ENCODE results near the gene DIS3L2.

Gene DIS3L2

GRCh38 chr2:232263295-232263694, 301.8 kb downstream of the DIS3L2 start:
- no peak for DNase-seq (ENCODE audit: low read depth, low spot score)

GRCh38 chr2:232264081-232264480, 302.6 kb downstream of the DIS3L2 start:
- DNase-seq (ENCODE audit: low read depth, low spot score): no peak

DNA sequence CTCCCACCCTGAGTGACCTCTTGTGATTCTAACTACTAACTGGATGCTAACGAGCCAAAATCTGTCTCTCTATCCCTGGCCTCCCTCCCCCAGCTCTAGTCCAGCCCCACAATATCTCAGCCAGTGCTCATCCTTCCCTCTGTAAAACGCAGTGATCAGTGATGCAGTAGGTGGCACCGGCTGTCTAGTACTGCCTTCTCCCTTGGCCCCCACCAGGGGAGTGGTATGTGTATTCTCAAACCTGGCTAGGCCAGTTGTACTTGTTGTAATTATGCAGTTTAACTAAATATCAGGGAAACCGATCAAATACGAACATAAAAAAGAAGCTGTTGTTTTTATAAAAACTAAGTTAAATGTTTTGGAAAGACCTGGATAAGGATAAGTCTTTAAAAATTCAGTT, 303.8 kb downstream of the DIS3L2 start:
- DNase-seq (ENCODE audit: low read depth, low spot score): no peak

DNA sequence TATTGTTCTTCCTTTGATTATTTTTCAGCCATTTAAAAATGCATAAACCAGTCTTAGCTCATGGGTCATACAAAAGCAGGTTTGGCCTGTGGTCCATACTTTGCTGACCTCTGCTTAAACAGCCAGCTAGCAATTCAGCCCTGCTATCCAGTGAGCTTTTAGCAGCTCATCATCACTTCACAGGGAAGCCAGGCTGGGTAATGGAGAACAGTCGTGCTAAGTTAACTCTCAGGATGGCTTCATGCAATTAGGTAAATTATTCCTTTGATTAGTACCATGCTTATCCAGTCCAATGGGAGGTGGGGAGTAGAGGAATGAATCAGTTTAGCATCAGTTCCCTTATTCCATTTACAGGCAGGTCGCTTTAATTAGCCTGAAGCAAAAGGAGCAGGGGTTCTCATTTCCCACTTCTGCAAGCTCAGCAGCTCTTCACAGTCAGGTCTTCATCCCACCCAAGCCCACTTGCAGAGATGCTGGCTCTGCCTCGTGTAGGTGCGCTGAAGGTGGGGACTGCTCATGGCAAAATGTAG, 307.2 kb downstream of the DIS3L2 start:
- no peak for DNase-seq (ENCODE audit: low read depth, low spot score)

GRCh38 chr2:232269867-232270266, 308.4 kb downstream of the DIS3L2 start:
- no peak for DNase-seq (ENCODE audit: low read depth, low spot score)

DNA sequence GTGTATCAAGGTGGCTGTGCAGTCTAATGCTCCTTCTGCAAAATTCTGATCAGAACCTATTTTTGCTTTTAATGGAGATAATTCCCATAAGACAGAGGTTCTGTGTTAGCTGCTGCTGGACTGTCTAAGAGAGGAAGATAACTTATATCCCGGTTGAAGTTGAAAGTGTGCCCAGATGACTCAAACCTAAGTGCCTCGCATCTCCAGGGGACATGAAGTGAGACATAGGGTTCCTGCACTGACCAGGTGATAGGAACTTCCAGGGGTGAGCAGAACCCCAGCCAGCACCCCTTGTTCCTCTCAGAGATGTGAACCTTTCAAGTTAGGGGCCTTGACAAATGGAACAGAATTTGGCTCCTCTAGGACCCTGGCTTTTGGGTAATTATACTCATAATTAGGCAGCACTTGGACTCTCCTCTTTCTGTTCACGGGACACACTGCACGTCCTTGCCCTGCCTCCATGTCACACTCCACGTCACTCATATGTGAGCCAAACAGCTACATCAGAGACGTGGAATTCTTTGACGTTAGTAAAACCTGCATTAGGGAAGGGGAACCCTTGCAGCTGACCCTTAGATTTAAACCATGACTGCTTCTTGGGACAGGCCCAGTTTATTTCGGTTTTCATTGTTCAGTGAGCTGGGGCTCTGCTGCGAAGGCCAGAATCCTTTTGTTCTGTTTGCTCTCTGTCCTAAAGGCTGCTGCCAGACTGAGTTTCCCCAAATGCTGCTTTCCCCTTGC, 312.6 kb downstream of the DIS3L2 start:
- no peak for DNase-seq (ENCODE audit: low read depth, low spot score)

- DNase-seq (ENCODE audit: low read depth, low spot score): no peak
Observed at GRCh38 chr2:232275670-232276069, 314.2 kb downstream of the DIS3L2 start.

DNA sequence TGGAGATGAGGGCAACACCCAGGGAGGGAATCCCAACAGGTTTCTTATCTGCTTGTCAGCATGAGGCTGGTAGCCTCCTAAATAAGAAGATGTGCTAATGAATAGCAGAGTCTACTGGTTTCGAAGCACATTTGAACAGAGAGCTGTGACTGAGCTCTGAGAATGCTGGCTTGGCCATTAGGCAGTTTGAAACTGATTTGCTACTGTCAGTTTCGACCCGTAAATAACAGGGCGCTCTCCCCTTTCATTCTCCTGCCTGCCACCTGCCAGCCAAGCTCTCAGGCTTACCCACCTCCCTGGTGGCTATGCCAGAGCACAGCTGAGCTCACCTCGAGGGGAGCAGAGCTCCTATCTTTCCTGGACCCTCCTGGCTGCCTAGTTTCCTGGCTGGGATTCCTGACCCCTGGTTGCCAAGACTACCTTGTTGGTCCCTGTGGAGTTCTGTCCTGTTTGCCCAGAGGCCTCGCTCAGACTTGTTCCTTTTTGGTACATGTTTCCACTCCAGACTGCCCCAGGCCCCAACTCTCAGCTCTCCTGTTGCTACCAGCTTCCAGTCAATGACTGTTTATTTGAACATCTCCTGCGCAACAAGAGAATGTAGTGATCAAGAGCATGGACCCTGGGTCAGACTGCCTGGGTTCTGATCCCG, 314.7 kb downstream of the DIS3L2 start:
- peak; percentile 67 for DNase-seq (ENCODE audit: low read depth, low spot score)

GRCh38 chr2:232276733-232277313, 315.3 kb downstream of the DIS3L2 start:
- peak; percentile 58 for DNase-seq (ENCODE audit: low read depth, low spot score)

DNA sequence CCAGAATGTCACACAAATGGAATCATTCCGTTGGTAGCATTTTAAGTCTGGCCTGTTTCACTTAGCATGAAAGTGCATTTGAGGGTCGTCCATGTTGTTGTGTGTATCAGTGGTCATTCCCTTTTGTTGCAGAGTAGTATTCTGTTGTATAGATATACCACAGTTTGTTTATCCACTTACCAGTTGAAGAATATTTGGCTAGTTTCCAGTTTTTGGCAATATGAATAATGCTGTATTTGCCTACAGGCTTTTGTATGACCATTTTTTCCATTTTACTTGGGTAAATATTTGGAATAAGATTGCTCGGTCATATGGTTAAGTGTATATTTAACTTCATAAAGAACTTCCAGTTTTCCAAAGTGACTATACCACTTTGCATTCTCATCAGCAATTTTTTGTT, 317.0 kb downstream of the DIS3L2 start:
- no peak for DNase-seq (ENCODE audit: low read depth, low spot score)

DNA sequence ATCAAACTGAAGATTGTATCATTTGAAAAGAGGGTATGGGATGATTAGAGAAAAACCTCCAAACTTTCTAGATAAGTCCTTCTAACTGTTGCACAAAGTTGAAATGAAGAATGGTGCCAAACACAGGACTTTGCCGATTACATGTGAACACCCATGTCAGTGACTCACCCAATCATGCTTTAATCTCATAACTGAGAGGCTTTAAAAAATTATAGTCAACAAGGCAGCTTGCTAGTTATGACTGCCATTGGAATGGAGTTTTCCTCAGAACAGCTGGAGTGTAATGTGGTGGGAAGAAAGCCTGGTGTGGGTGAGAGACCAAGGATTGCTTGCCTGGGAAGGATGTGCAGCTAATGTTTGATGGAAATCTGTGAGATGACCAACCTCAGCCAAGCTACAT, 318.8 kb downstream of the DIS3L2 start:
- no peak for DNase-seq (ENCODE audit: low read depth, low spot score)

GRCh38 chr2:232281858-232282507, 320.5 kb downstream of the DIS3L2 start:
- DNase-seq (ENCODE audit: low read depth, low spot score): no peak

DNA sequence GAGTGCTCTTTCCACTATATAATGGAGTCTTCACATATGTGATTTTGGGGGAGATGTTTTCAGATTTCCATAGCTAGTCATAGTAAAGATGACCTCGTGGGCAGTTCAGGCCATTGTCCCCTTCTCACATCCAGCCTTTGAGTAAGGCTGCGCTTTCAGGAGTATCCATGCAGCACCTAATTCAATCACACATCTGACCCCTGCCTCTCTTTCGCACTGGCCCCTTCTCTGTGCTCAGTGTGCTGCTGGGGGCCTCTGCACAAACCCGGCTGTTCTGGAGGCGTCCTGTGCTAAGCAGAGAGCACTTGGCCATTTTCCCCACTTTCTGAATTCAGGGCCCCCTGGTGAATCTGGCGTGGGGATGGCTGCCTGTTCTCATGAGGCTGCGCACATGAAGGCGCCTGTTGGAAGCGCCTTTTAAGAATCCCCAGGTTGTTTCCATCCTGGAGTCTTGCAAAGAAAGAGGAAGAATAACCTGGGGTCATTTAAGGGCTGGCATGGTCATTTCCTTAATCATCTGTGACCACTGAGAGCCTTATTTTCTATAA, 321.1 kb downstream of the DIS3L2 start:
- DNase-seq (ENCODE audit: low read depth, low spot score): no peak

GRCh38 chr2:232286001-232286868, 324.7 kb downstream of the DIS3L2 start:
- peak; percentile 33 for DNase-seq (ENCODE audit: low read depth, low spot score)

DNA sequence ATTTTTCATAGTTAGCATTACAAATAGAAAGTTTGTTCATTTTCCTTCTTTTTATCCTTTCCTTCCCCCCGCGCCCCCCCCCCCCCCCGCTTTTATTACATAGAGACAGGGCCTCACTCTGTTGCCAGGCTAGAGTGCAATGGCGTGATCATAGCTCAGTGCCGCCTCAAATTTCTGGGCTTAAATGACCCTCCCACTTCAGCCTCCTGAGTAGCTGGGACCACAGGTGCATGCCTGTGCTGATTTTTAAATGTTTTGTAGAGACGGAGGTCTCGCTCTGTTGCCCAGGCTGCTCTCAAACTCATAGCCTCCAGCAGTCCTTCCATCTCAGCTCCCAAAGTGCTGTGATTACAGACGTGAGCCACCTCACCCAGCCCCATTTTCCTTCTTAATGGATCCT, 325.8 kb downstream of the DIS3L2 start:
- DNase-seq (ENCODE audit: low read depth, low spot score): no peak

DNA sequence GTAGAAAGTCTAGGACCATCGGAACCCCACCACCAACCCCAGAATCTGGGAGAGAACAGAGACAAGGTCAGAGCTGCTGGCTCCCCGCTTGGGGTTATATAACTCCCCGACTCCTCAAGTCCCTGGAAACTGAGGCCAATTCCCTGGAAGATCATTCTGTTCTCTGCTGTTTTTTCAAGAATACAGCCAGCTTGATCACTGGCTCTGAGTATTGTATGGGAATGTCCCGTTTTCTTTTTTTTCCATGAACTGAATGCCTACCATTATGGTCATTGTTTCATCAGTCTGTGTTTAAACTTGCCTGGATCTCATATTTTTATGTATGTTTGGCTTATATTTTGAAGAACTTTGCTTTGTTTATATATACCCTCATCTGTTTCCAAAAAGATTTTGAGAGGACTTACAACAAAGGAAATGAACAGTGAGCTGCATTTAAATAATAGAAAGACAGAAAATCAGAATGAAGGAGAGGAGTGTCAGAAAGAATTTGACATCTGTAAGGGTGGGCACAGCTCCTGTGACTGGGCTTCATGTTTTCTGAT, 327.0 kb downstream of the DIS3L2 start:
- DNase-seq (ENCODE audit: low read depth, low spot score): no peak

DNA sequence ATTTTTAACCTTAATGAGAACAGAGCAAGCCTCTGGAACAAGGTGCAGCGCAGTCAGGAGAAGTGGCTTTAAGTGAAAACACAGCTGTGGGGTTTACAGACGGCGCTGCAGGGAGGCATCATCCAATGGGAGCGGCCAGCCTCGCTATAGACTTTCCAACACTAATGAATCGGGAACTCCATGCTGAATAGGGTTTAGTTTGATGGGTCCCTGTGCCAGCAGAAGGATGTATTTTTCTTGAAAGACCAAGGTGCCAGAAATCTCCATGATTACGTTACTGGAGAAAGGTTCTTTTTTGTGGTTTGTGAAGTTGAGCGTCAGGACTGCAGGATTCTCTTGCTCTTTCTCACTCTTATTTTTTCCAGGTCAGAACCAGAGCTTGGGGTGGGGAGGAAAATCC, 329.2 kb downstream of the DIS3L2 start:
- DNase-seq (ENCODE audit: low read depth, low spot score): no peak

GRCh38 chr2:232291343-232291742, 329.8 kb downstream of the DIS3L2 start:
- no peak for DNase-seq (ENCODE audit: low read depth, low spot score)

DNA sequence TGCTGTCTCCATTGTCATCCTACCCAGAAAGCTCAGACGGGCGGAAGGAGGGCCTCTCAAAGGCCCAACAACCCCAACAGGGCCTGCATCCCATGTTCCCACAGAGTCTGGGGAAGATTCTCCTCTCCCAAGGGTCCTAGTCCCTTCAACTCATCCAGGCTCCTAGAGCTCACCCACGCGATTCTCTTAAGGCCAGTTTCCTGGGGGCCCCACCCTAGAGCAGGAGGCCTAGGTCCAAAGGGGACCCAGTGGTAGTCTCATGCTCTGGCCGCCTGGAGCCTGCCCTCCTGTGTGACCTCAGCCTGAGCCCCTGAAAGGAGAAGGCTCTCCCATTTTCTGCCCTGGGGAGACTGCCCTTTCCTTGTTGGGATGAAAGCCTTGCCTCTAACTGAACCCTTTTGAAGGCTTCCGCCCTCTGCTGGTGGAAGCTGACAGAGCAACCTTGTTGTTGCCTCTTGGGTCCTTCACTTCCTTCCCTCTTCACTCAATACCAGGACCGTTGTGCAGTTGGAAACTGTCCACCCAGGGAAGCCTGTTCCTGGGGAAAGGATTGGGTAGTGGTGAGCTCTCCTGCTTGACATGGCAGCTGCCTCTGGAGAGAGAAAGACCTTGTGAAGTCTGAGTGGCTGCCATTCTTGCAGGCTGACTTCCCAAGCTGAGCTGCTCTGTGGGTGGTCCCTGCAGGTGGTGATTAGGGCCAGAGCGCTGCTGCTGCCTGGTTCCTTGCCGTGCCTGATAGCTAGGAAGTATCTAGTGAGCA, 331.1 kb downstream of the DIS3L2 start:
- peak; percentile 91 for DNase-seq (ENCODE audit: low read depth, low spot score)

GRCh38 chr2:232293191-232293590, 331.7 kb downstream of the DIS3L2 start:
- peak; percentile 22 for DNase-seq (ENCODE audit: low read depth, low spot score)

Measured in ELF-1 (cell line).